ENCODE measurements around the gene PLEK. TPM values are rescaled to one million over a fixed set of nuclear protein-coding genes. Genes with fewer than 3 reads are reported as not detected.

PLEK gene
- total and polyA plus RNA-seq, 2 donors (not counting 3 experiments of a cell fraction or from before 2014, with no cell fraction given) = 0.03 to 0.11 TPM

- no peak for FAIRE-seq
- H3K4me2 ChIP-seq (ENCODE audit: insufficient read depth, low read length) = no peak overlapping the region
- no peak overlapping the region for H3K27ac ChIP-seq (ENCODE audit: insufficient read depth, low read depth, low read length)
- ChIA-PET CTCF (interaction anchor here (0.9 to 1.4 kb wide), 3 partner anchors 13 to 230 kb away, joined by 3 to 5 read pairs (median 3); no protein-coding TSS in a partner anchor), POLR2A (no interaction called here)
- DNase-seq (ENCODE audit: low read depth, low spot score) = no peak
- no peak overlapping the region for H3K9ac ChIP-seq (replicated peaks; ENCODE audit: extremely low read depth, insufficient read depth, low read length)
- no peaks in the 10 kb centered on the region for H3K9me1 ChIP-seq (replicated peaks; ENCODE audit: control insufficient read depth, extremely low read depth, insufficient read depth, low read length)
- no peaks in the 10 kb centered on the region for H3K36me3 ChIP-seq (ENCODE audit: control insufficient read depth in 2 of 2, extremely low read depth in 1 of 2, insufficient read depth in 2 of 2, low read length in 2 of 2)
- H2AFZ ChIP-seq (ENCODE audit: low read depth, low read length) = no peak overlapping the region
- no peaks in the 10 kb centered on the region for H3K4me1 ChIP-seq (ENCODE audit: control insufficient read depth, extremely low read depth, insufficient read depth, low read length)
- no TSS peak for BruUV-seq (replicated peaks)
- TF ChIP-seq POLR2AphosphoS5 (IDR thresholded peaks at IDR 0.05; ENCODE audit: insufficient read depth, low read depth, low read length) (no peak), POLR2A (IDR thresholded peaks at IDR 0.05; ENCODE audit: low read depth, low read length) (no peak), GATA2 (IDR thresholded peaks at IDR 0.05; ENCODE audit: insufficient read depth, insufficient read length, low read depth, low read length) (no peak), CTCF (IDR thresholded peaks at IDR 0.05; ENCODE audit: extremely low read depth in 1 of 2, insufficient read depth in 1 of 2, low read depth in 1 of 2, low read length in 2 of 2) (no peak)
- dilution Hi-C loops (cut with MboI; ENCODE audit: extremely low pct_ligation_motif_present, low sequenced_read_pairs) (no loop called here), intact Hi-C loops (cut with micrococcal nuclease) (no loop called here)
- H3K27me3 ChIP-seq (ENCODE audit: control insufficient read depth in 2 of 2, insufficient read depth in 2 of 2, low read length in 2 of 2) = peaks cover 3 to 4% of the 10 kb centered on the region in 2 experiments
- no peaks in the 10 kb centered on the region for H4K20me1 ChIP-seq (replicated peaks; ENCODE audit: control insufficient read depth, extremely low read depth, insufficient read depth, low read length)
- H3K79me2 ChIP-seq (ENCODE audit: control insufficient read depth, insufficient read depth, low read length) = no peaks in the 10 kb centered on the region
- H3K4me3 ChIP-seq (replicated peaks in 1 of 3; ENCODE audit: insufficient read depth in 1 of 3, low read depth in 1 of 3, low read length in 3 of 3) = no peak overlapping the region
- no peaks in the 10 kb centered on the region for H3K9me3 ChIP-seq (replicated peaks; ENCODE audit: control insufficient read depth, insufficient read depth, low read length)
Measured at GRCh38 chr2:68351997-68352396, 13.1 kb upstream of the PLEK start.

- FAIRE-seq (no peak), DNase-seq (ENCODE audit: low read depth, low spot score) (no peak)
- TF ChIP-seq CTCF (IDR thresholded peaks at IDR 0.05; ENCODE audit: extremely low read depth in 1 of 2, insufficient read depth in 1 of 2, low read depth in 1 of 2, low read length in 2 of 2) = no peak
- no peak for TF ChIP-seq GATA2 (IDR thresholded peaks at IDR 0.05; ENCODE audit: insufficient read depth, insufficient read length, low read depth, low read length)
- no peak for TF ChIP-seq POLR2AphosphoS5 (IDR thresholded peaks at IDR 0.05; ENCODE audit: insufficient read depth, low read depth, low read length)
- TF ChIP-seq POLR2A (IDR thresholded peaks at IDR 0.05; ENCODE audit: low read depth, low read length) = no peak
- TF ChIP-seq JUN (IDR thresholded peaks at IDR 0.05; ENCODE audit: borderline replicate concordance, insufficient read depth, insufficient read length, low read depth) = no peak
- no peak for TF ChIP-seq EZH2 (IDR thresholded peaks at IDR 0.05; ENCODE audit: borderline replicate concordance, low read depth, low read length, severe bottlenecking)
- no peak for TF ChIP-seq MYC (IDR thresholded peaks at IDR 0.05; ENCODE audit: low read depth, low read length)
- no peak for TF ChIP-seq MAX (IDR thresholded peaks at IDR 0.05; ENCODE audit: insufficient read depth, insufficient read length)
- no peak for TF ChIP-seq FOS (IDR thresholded peaks at IDR 0.05; ENCODE audit: borderline replicate concordance, insufficient read depth, low read length)
- Histone ChIP-seq H3K4me3 (replicated peaks in 1 of 3; ENCODE audit: insufficient read depth in 1 of 3, low read depth in 1 of 3, low read length in 3 of 3) (no peak overlapping the region), H3K9me3 (replicated peaks; ENCODE audit: control insufficient read depth, insufficient read depth, low read length) (no peaks in the 10 kb centered on the region), H3K9ac (replicated peaks; ENCODE audit: extremely low read depth, insufficient read depth, low read length) (no peak overlapping the region), H3K9me1 (replicated peaks; ENCODE audit: control insufficient read depth, extremely low read depth, insufficient read depth, low read length) (no peaks in the 10 kb centered on the region), H3K4me2 (ENCODE audit: insufficient read depth, low read length) (no peak overlapping the region), H3K4me1 (ENCODE audit: control insufficient read depth, extremely low read depth, insufficient read depth, low read length) (no peaks in the 10 kb centered on the region), H3K27me3 (ENCODE audit: control insufficient read depth in 2 of 2, insufficient read depth in 2 of 2, low read length in 2 of 2) (peaks cover 3 to 4% of the 10 kb centered on the region in 2 experiments), H3K36me3 (ENCODE audit: control insufficient read depth in 2 of 2, extremely low read depth in 1 of 2, insufficient read depth in 2 of 2, low read length in 2 of 2) (no peaks in the 10 kb centered on the region), H3K79me2 (ENCODE audit: control insufficient read depth, insufficient read depth, low read length) (no peaks in the 10 kb centered on the region), H4K20me1 (replicated peaks; ENCODE audit: control insufficient read depth, extremely low read depth, insufficient read depth, low read length) (no peaks in the 10 kb centered on the region), H2AFZ (ENCODE audit: low read depth, low read length) (no peak overlapping the region), H3K27ac (ENCODE audit: insufficient read depth, low read depth, low read length) (no peak overlapping the region)
- CTCF ChIA-PET = interaction anchor here (0.9 to 1.4 kb wide), 3 partner anchors 14 to 231 kb away, joined by 3 to 5 read pairs (median 3); no protein-coding TSS in a partner anchor
- BruUV-seq (replicated peaks) = no TSS peak
- intact Hi-C loops (cut with micrococcal nuclease) = no loop called here
- dilution Hi-C loops (cut with MboI; ENCODE audit: extremely low pct_ligation_motif_present, low sequenced_read_pairs) = no loop called here
- POLR2A ChIA-PET = no interaction called here
Measured at GRCh38 chr2:68352651-68353391, 12.3 kb upstream of the PLEK start.
